Measurements from ENCODE around the gene SEMA4D. TPM values are rescaled to one million over a fixed set of nuclear protein-coding genes. Genes with fewer than 3 reads are reported as not detected.

SEMA4D gene
- total RNA-seq, 4 donors from 2014 or later, result 37.3 to 50.1 (median 42.6) TPM

DNA sequence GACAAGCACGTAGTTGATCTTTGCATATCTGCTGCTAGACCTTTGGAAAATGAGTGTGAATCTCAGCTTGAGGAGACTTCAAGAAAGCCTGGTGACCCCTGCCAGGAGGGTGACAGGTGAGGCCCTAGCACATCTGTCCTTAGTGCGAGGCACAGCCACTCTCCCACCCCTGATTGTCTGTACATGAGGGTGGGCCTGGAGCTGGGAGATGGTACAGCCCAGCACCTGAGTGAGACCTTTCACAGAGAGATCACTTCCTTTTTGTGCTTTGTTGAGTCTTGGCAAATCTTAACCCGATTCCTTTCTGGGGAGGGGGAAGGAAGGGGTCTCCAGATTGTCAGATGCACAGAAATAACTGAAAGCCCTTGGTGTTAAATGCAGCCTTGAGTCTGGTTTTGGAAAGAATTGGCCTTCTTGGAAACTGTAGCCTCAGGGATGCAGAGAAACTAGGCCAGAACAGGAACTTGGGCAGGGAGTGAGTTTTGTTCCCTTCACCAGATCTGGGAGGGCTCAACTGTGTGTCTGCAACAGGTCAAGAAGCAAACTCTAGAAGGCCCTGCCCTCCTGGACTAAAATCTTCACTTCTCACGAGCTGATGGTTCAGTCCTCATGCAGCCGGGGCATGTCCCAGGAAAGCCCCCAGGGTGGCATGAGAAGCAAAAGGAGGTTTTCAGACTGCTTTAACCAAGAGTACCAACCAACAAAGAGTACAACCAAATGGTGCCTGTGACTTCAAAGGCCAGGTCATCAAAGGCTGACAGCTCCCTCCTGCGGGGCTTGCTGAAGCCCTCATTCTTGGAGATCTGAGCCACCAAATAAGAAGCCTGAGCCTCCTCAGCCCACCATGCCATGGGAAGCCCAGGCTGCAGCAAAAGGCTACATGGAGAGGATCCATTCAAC lies 20.8 kb upstream of the SEMA4D start:
- Histone ChIP-seq H3K27me3 (no peaks in the 10 kb centered on the region), H3K4me3 (no peak overlapping the region), H3K4me1 (peaks cover 2% of the 10 kb centered on the region), H3K27ac (no peak overlapping the region), H3K36me3 (no peaks in the 10 kb centered on the region), H3K9me3 (no peaks in the 10 kb centered on the region)
- WGBS, result 89% methylated on average over 6 of the region's 6 CpGs
- TF ChIP-seq POLR2A (IDR thresholded peaks at IDR 0.05), result no peak
- TF ChIP-seq POLR2AphosphoS5 (IDR thresholded peaks at IDR 0.05), result no peak
- TF ChIP-seq, protein P1, sequence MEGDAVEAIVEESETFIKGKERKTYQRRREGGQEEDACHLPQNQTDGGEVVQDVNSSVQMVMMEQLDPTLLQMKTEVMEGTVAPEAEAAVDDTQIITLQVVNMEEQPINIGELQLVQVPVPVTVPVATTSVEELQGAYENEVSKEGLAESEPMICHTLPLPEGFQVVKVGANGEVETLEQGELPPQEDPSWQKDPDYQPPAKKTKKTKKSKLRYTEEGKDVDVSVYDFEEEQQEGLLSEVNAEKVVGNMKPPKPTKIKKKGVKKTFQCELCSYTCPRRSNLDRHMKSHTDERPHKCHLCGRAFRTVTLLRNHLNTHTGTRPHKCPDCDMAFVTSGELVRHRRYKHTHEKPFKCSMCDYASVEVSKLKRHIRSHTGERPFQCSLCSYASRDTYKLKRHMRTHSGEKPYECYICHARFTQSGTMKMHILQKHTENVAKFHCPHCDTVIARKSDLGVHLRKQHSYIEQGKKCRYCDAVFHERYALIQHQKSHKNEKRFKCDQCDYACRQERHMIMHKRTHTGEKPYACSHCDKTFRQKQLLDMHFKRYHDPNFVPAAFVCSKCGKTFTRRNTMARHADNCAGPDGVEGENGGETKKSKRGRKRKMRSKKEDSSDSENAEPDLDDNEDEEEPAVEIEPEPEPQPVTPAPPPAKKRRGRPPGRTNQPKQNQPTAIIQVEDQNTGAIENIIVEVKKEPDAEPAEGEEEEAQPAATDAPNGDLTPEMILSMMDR (IDR thresholded peaks at IDR 0.05), result no peak
- TF ChIP-seq EP300 (IDR thresholded peaks at IDR 0.05), result no peak
- no peak for DNase-seq (ENCODE audit: low spot score in 2 of 2)

DNA sequence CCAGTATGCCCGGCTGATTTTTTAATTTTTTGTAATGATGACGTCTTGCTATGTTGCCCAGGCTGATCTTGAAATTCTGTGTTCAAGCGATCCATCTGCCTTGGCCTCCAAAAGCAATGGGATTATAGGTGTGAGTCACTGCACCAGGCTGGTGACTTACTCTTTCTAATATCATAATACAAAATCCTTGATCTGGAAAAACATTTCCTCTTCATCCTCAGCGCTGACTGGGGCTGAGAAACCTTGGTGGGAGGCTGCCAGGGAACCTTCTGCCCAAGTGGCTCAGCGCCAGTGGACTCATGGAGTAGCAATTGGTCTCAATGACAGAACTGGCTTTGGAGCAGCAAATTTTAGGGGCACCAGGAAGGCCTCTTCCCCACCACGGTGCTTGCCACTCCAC lies 17.5 kb upstream of the SEMA4D start:
- Histone ChIP-seq H3K9me3 (no peaks in the 10 kb centered on the region), H3K4me3 (no peak overlapping the region), H3K4me1 (peaks cover 2% of the 10 kb centered on the region), H3K36me3 (no peaks in the 10 kb centered on the region), H3K27ac (no peak overlapping the region), H3K27me3 (no peaks in the 10 kb centered on the region)
- WGBS, result 91% methylated on average over 6 of the region's 6 CpGs
- DNase-seq (ENCODE audit: low spot score in 2 of 2), result no peak
- no peak for TF ChIP-seq POLR2AphosphoS5 (IDR thresholded peaks at IDR 0.05)
- TF ChIP-seq, protein P1 (IDR thresholded peaks at IDR 0.05), result no peak
- no peak for TF ChIP-seq EP300 (IDR thresholded peaks at IDR 0.05)
- no peak for TF ChIP-seq POLR2A (IDR thresholded peaks at IDR 0.05)

DNA sequence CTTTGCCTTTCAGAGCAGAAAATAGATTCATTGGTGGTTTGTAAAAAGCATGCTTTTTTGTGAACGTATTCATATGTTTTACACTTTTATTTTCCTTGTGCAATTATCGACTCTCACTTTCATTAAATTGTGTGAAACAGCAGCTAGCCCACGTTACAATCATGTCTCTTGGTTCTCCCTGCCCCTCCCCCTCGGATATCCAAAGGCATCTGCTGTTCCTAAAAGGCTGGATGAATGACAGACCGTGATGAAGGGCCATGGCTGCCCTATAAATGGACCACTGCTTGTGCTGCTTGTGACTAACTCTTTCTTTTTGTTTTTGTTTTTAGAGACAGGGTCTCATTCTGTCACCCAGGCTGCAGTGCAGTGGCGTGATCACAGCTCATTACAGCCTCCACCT lies 17.0 kb upstream of the SEMA4D start:
- Histone ChIP-seq H3K27ac (no peak overlapping the region), H3K4me3 (no peak overlapping the region), H3K9me3 (no peaks in the 10 kb centered on the region), H3K27me3 (no peaks in the 10 kb centered on the region), H3K36me3 (no peaks in the 10 kb centered on the region), H3K4me1 (peaks cover under 1% of the 10 kb centered on the region)
- no peak for DNase-seq (ENCODE audit: low spot score in 2 of 2)
- 67% methylated on average over 6 of the region's 6 CpGs for WGBS
- TF ChIP-seq, protein P1 (IDR thresholded peaks at IDR 0.05), result no peak
- TF ChIP-seq EP300 (IDR thresholded peaks at IDR 0.05), result no peak
- no peak for TF ChIP-seq POLR2AphosphoS5 (IDR thresholded peaks at IDR 0.05)
- no peak for TF ChIP-seq POLR2A (IDR thresholded peaks at IDR 0.05)

DNA sequence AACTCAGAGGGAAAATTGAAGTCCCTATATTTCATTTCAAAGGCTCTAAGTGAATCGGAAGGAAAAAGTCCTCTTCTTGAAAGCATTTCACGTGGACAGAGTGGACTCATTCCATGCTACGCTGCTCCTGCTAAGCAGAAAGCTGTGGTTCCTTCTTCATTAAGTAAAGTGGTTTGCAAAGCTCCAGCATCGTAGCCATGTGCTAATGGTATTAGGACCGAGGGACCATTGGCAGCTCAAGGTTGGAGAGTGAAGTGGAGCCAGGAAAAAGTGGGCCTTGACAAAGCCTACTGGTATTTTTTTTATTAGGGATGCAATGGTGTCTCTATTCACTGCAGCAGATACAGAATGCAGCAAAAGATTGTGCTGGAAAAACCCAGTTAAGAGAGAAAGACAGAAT lies 16.4 kb upstream of the SEMA4D start:
- Histone ChIP-seq H3K36me3 (no peaks in the 10 kb centered on the region), H3K9me3 (no peaks in the 10 kb centered on the region), H3K4me1 (peaks cover under 1% of the 10 kb centered on the region), H3K4me3 (no peak overlapping the region), H3K27ac (no peak overlapping the region), H3K27me3 (no peaks in the 10 kb centered on the region)
- TF ChIP-seq POLR2AphosphoS5 (IDR thresholded peaks at IDR 0.05) (no peak), EP300 (IDR thresholded peaks at IDR 0.05) (no peak)
- WGBS, result 73% methylated on average over 5 of the region's 5 CpGs
- no peak for DNase-seq (ENCODE audit: low spot score in 2 of 2)

DNA sequence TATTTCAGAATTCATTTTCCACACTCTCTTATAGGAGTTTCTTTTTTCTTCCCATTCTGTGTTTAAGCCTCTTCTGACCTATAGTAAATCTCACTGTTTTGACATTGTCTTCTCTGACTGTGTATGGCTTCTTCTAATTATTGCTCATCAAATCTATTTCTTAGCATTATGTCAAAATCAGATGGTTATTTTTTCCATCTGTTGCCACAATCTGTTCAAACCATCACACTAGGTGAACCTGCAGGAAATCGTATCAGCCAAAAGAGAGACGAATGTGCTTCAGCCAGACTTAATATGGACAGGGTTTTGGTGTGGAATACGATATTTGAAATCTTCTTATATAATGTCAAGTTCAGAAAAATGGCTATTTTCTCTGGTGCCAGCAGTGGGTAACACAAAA lies 15.9 kb upstream of the SEMA4D start:
- Histone ChIP-seq H3K27me3 (no peaks in the 10 kb centered on the region), H3K36me3 (no peaks in the 10 kb centered on the region), H3K4me1 (peaks cover 2% of the 10 kb centered on the region), H3K27ac (no peak overlapping the region), H3K9me3 (no peaks in the 10 kb centered on the region), H3K4me3 (no peak overlapping the region)
- WGBS, result 88% methylated on average over 3 of the region's 3 CpGs
- no peak for DNase-seq (ENCODE audit: low spot score in 2 of 2)
- TF ChIP-seq, protein P1 (IDR thresholded peaks at IDR 0.05), result no peak
- no peak for TF ChIP-seq EP300 (IDR thresholded peaks at IDR 0.05)
- TF ChIP-seq POLR2AphosphoS5 (IDR thresholded peaks at IDR 0.05), result no peak
- no peak for TF ChIP-seq POLR2A (IDR thresholded peaks at IDR 0.05)
